ENCODE measurements around the gene VAMP5.
A peak's percentile ranks its signal among the peaks of the same experiment; 100 is the strongest.
"Not testable (repeated sequence)": the region's sequence is repeated elsewhere in the genome, so short reads cannot be mapped to it uniquely, and the experiment has no call there.

Gene VAMP5

GRCh38 chr2:85551698-85552678 is 32.2 kb upstream of the VAMP5 start:
- peak; percentile 91 for DNase-seq

GRCh38 chr2:85553184-85553583 is 31.0 kb upstream of the VAMP5 start:
- no peak for DNase-seq

- no peak for DNase-seq
These were observed 29.1 kb upstream of the VAMP5 start for GRCh38 chr2:85554980-85555612.

DNA sequence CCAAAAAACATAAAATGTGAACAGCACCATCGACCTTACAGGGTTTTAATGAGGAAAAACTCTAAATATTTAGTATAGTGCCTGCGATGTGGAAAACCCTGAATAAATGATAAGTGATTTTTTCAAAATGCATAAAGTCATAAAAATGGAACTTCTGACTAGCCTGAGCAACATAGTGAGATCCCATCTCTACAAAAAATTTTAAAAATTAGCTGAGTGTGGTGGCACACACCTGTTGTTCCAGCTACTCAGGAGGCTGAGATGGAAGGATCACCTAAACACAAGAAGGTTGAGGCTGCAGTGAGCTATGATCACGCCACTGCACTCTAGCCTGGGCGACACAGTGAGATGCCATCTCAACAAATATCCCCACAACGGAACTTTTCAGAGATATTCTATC is 27.1 kb upstream of the VAMP5 start:
- DNase-seq, result no peak

GRCh38 chr2:85558160-85558559 is 26.1 kb upstream of the VAMP5 start:
- no peak for DNase-seq

GRCh38 chr2:85560403-85560726 is 23.9 kb upstream of the VAMP5 start:
- DNase-seq, result not testable (repeated sequence)

GRCh38 chr2:85560812-85561279 is 23.4 kb upstream of the VAMP5 start:
- no peak for DNase-seq

DNA sequence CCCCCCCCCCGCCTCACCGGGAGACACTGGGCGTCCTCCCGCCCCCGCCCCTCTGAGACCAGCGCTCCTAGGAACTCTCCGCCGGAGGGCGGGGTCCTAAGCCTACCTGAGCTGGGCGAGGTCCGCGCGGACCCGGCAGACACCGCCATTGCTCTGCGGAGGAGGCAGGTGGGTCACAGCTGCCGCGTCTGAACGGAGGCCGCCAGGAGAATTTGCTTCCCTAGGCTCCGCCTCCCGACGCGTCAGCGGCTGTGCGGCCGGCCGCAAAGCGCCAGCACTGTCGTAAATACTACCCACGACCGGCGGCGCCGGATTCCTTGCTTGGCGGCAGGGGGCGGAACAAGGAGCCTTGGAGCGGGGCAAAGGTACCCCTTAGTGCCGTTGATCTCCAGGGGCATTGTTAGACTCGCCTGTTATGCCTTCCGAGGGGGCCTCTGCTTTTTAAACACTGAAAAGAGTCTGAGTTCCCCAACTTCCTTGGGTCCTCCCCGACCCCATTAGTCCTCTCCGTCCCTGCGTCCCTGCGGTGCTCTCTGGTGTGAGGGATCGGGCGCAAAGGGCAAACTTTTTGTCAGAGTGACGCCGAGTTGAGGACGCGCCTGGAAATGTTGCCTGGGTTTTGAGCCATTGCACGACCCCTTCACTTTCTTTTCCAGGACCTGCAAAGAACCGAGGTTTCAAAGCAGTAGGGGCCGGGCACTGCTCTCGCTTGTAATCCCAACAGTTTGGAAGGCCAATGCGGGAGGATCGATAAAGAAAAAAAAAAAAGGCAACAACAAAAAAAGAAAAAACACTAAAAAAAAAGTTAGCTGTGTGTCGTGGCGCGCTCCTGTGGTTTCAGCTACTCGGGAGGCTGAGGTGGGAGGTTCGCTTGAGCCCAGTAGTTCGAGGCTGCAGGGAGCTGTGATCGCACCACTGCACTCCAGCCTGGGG is 22.7 kb upstream of the VAMP5 start, which contains the start of gene GGCX:
GGCX (minus strand) TSS at position 214 of the 933 bp plus-strand sequence; CDS start at position 149, 65 bp downstream.
- peak; percentile 96 for DNase-seq

DNA sequence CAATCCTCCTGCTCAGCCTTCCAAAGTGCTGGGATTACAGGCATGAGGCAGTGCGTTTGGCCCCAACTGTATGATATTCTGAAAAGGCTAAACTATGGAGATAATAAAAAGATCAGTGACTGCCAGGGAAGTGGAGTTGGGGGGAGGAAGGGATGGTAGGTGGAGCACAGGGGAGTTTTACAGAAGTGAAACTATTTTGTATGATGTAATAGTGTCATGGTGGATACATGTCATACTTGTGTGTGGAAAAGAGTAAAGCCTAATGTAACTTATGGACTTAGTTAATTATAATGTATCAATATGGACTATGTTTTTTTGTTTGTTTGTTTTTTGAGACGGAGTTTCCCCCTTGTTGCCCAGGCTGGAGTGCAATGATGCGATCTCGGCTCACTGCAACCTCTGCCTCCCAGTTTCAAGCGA is 20.1 kb upstream of the VAMP5 start:
- no peak for DNase-seq

DNA sequence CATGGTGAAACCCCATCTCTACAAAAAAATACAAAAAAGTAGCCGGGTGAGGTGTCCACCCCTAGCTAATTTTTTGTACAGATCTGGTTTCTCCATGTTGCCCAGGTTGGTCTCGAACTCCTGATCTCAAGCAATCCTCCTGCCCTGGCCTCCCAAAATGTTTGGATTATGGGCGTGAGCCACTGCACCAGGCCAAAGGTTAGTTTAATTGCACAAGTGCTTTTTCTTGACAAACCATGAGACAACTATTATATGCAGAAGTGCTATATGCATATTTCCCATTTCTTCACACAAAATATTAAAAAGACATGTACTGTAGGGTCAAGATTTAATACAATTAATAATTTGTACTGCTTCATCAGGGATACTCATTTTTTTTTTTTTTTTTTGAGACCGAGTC is 18.0 kb upstream of the VAMP5 start:
- no peak for DNase-seq

- no peak for DNase-seq
These were observed 8.5 kb upstream of the VAMP5 start for GRCh38 chr2:85575739-85576138.

GRCh38 chr2:85577063-85577385 is 7.2 kb upstream of the VAMP5 start:
- no peak for DNase-seq

DNA sequence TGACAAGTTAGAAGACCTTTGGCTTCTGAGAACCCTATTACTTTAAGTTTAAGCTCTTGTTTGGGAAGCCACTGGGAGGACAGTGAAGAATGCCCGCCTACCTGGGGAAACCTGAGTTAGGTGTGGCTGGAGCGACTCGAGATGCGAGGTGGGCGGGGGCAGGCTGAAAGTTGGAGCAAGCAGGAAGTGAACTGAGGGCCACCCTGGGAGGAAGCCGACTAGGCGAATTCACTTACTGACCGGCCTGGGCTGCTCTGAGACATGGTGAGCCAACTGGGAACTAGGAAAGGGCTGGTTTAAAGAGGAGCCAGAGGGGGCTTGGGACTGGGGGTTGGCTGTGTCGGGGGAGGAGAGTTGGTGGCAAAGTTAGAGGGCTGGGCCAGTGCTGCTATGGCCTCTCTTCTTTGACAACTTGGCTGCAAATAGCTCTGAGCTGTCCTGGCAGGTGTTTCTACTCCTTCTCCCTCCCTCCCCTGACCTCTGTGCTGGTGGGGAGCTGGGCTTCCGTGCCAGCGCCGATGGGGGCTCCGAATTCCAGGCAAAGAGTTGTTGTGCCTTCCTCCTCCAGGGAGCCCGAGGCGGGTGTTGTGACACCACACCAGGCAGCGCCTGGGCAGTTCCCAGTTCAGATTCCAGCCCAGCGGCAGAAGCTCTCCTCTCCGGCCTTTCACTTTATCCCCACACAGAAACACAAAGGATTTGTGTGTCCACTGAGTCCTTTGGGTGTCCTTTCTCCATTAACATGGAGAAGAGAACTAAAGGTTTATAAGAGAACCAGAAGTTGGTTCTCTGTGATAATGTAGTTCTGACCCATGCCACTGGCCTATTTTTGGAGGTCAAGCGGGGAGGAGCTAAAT is 6.6 kb upstream of the VAMP5 start, which contains the start of gene VAMP8:
VAMP8 (plus strand) TSS at position 201 of the 857 bp plus-strand sequence; CDS start at position 262, 61 bp downstream.
- DNase-seq, result peak; percentile 80

- peak; percentile 25 for DNase-seq
These were observed 5.7 kb upstream of the VAMP5 start for GRCh38 chr2:85578243-85579180.

GRCh38 chr2:85579266-85579935 is 4.8 kb upstream of the VAMP5 start:
- DNase-seq, result no peak

- DNase-seq, result no peak
These were observed 4.0 kb upstream of the VAMP5 start for GRCh38 chr2:85580206-85580605.

DNA sequence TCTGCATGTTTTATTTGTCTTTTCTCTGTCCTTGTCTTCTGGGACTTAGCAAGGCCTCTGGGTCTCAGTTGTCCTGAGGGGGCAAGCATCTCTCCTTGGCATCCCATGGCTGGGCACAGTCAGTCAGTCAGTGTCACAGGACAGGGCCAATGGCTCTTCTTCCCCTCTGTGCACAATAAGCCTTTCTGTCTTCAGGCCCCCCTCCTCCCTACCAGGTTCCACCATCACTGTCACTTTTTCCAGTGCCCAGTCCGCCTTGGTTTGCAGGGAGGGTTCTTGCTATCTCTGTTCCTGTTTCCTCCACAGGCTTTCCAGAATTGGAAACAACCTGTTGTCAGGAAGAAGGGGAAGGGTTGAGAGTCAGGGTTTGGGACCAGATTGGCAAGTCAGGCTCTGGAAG is 1.7 kb upstream of the VAMP5 start:
- DNase-seq, result no peak

DNA sequence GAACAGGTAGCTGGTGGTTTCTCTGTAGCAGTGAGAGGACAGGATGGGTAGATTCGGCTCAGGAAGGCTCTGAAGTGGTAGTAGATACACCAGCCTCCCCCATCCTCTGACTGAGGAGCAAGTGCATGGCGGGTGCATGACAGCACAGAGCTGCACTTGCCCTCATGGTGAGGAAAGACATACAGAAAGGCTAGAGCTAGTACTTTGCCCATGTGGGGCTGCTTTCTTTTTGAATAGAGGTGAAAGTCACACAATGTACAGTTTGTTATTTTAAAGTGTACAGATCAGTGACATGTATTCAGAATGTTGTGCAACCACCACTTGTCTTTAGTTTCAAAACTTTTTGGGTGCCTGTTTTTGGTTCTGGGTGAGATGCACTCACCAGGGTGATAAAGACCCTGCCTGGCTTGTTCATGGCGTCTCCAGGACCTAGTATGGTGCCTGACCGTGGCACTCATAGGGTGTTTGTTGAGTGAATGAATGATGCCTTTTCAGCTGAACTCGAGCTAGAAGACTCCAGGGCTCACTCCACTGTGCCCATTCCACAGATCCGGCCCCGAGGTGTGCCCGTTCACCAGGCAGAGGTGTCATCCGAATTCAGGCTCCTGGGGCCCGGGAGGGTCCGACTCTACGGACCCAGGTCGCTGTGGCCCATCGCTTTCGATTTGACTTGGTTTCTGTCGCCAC is 421 bp upstream of the VAMP5 start:
- DNase-seq, result peak; percentile 48
